ENCODE data around the gene CNOT11.

CNOT11 gene

DNA sequence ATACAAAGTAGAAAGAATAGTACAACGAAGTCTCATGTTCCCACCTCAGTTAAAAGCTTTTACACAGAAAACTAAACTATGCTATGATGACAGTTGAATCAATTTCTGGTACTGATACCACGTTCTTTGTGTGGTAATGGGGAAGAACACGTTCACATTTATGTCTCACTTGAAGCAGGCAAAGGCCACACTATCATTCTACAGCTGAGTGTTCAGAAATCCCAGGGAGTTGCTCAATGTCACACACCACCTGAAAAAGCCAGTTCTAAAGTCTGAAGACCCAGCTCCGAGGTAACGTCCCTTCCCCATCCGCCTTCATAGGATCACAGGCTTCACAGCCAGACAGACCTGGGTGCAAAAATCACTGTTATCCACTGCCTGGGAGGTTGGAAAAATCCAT, 46.9 kb downstream of the CNOT11 start:
- no peak for TF ChIP-seq EZH2phosphoT487 (IDR thresholded peaks at IDR 0.05; ENCODE audit: low read depth)
- TF ChIP-seq, protein P1, sequence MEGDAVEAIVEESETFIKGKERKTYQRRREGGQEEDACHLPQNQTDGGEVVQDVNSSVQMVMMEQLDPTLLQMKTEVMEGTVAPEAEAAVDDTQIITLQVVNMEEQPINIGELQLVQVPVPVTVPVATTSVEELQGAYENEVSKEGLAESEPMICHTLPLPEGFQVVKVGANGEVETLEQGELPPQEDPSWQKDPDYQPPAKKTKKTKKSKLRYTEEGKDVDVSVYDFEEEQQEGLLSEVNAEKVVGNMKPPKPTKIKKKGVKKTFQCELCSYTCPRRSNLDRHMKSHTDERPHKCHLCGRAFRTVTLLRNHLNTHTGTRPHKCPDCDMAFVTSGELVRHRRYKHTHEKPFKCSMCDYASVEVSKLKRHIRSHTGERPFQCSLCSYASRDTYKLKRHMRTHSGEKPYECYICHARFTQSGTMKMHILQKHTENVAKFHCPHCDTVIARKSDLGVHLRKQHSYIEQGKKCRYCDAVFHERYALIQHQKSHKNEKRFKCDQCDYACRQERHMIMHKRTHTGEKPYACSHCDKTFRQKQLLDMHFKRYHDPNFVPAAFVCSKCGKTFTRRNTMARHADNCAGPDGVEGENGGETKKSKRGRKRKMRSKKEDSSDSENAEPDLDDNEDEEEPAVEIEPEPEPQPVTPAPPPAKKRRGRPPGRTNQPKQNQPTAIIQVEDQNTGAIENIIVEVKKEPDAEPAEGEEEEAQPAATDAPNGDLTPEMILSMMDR (IDR thresholded peaks at IDR 0.05; ENCODE audit: low read depth, low read length): no peak
- H2AFZ ChIP-seq (ENCODE audit: low read depth, low read length): 0 out of 2 replicates have a peak overlapping the region, but pooled peaks have one; percentile 18
- no peaks in the 10 kb centered on the region for H3K9me3 ChIP-seq (ENCODE audit: insufficient read depth, low read length)
- no peaks in the 10 kb centered on the region for H3K79me2 ChIP-seq (ENCODE audit: low read length)
- H3K27me3 ChIP-seq (ENCODE audit: low read depth, low read length): no peaks in the 10 kb centered on the region
- no peak overlapping the region for H3K27ac ChIP-seq (ENCODE audit: low read length)
- no peaks in the 10 kb centered on the region for H4K20me1 ChIP-seq (ENCODE audit: insufficient read depth, low read length)
- no peak overlapping the region for H3K9ac ChIP-seq (ENCODE audit: low read length)
- no peaks in the 10 kb centered on the region for H3K36me3 ChIP-seq (replicated peaks; ENCODE audit: low read depth, low read length)
- no peak overlapping the region for H3K4me3 ChIP-seq (ENCODE audit: low read length)
- H3K4me2 ChIP-seq (ENCODE audit: low read length): 0 out of 2 replicates have a peak overlapping the region, but pooled peaks have one; percentile 29
- peaks cover 13% of the 10 kb centered on the region for H3K4me1 ChIP-seq (ENCODE audit: low read length)

DNA sequence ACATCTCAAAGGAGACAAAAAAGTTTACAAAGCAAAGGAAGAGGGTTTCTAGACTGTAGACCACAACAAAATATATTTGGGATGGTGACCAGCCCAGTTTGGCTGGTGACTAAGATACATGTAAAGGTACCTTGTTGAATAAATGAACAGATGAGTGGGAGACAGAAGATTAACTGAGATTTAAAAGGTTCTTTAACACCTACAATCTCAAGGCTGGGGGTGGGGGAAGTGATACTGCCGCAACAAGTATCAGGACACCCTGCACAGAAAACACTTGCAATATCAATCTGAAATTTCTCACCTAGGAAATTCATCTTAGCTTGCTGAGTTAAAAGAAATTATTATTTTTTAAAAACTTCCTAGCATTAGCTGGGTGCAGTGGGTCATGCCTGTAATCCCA, 47.5 kb downstream of the CNOT11 start:
- Histone ChIP-seq H3K4me3 (ENCODE audit: low read length) (no peak overlapping the region), H4K20me1 (ENCODE audit: insufficient read depth, low read length) (no peaks in the 10 kb centered on the region)

DNA sequence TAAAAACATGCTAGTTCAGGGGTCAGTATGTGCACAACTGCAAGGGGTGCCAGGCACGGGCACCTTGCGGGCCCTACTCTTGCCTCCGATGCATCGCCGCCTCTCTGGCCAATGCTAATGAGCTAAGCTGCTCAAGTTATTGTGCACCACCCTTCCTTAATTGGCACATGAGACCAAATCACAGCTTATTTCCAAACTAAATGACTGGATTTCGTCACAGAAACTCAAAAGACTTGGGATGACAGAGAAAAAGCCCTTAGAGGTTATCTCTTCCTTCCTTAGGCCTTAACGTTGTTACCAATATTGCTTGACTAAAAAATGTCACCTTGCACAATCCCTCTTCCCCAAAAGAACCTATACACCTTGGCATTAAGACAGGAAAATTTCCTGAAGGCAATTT, 48.1 kb downstream of the CNOT11 start:
- Histone ChIP-seq H3K36me3 (replicated peaks; ENCODE audit: low read depth, low read length) (no peaks in the 10 kb centered on the region), H4K20me1 (ENCODE audit: insufficient read depth, low read length) (no peaks in the 10 kb centered on the region)

More for the DNA sequence above, 47.5 kb downstream of the CNOT11 start:
- Histone ChIP-seq H3K79me2 (ENCODE audit: low read length) (no peaks in the 10 kb centered on the region), H3K9ac (ENCODE audit: low read length) (no peak overlapping the region), H2AFZ (ENCODE audit: low read depth, low read length) (no peak overlapping the region), H3K4me2 (ENCODE audit: low read length) (peak overlapping the region; percentile 29; the same call in 1 of the 2 replicates), H3K9me3 (ENCODE audit: insufficient read depth, low read length) (no peaks in the 10 kb centered on the region), H3K27me3 (ENCODE audit: low read depth, low read length) (0 out of 2 replicates have a peak, but pooled peaks cover under 1% of the 10 kb centered on the region), H3K4me1 (ENCODE audit: low read length) (peaks cover 13% of the 10 kb centered on the region), H3K27ac (ENCODE audit: low read length) (no peak overlapping the region), H3K36me3 (replicated peaks; ENCODE audit: low read depth, low read length) (no peaks in the 10 kb centered on the region)
- TF ChIP-seq, protein P1 (IDR thresholded peaks at IDR 0.05; ENCODE audit: low read depth, low read length): no peak

DNA sequence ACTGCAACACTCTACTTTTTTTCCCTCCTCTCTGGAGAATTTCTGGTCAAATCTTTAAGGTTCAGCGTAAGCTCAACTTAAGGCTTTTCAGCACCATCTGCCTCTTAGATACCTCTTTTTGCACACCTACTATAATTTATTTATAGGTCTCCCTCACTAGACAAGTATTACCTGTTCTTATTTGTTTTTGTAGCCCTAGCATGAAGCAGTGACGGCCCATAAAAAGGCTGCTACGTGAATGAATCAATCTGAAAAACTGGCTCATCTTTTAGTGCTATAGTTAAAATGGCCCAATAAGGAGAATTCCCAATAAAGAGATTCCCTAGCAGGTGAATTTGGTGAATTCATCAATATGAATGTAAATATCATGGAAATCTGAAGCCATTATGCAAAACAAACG, 49.3 kb downstream of the CNOT11 start:
- Histone ChIP-seq H3K9me3 (ENCODE audit: insufficient read depth, low read length) (no peaks in the 10 kb centered on the region), H3K79me2 (ENCODE audit: low read length) (no peaks in the 10 kb centered on the region), H2AFZ (ENCODE audit: low read depth, low read length) (no peak overlapping the region), H3K27ac (ENCODE audit: low read length) (no peak overlapping the region), H3K4me2 (ENCODE audit: low read length) (no peak overlapping the region), H3K9ac (ENCODE audit: low read length) (no peak overlapping the region), H3K27me3 (ENCODE audit: low read depth, low read length) (0 out of 2 replicates have a peak, but pooled peaks cover 3% of the 10 kb centered on the region), H3K36me3 (replicated peaks; ENCODE audit: low read depth, low read length) (no peaks in the 10 kb centered on the region), H4K20me1 (ENCODE audit: insufficient read depth, low read length) (no peaks in the 10 kb centered on the region), H3K4me1 (ENCODE audit: low read length) (peaks cover 26% of the 10 kb centered on the region), H3K4me3 (ENCODE audit: low read length) (no peak overlapping the region)
- TF ChIP-seq EZH2phosphoT487 (IDR thresholded peaks at IDR 0.05; ENCODE audit: low read depth): no peak
- TF ChIP-seq, protein P1 (IDR thresholded peaks at IDR 0.05; ENCODE audit: low read depth, low read length): no peak

More for the DNA sequence above, 48.1 kb downstream of the CNOT11 start:
- Histone ChIP-seq H3K27me3 (ENCODE audit: low read depth, low read length) (0 out of 2 replicates have a peak, but pooled peaks cover 3% of the 10 kb centered on the region), H3K4me2 (ENCODE audit: low read length) (no peak overlapping the region), H3K9ac (ENCODE audit: low read length) (no peak overlapping the region), H3K4me1 (ENCODE audit: low read length) (peaks cover 15% of the 10 kb centered on the region), H3K27ac (ENCODE audit: low read length) (no peak overlapping the region), H2AFZ (ENCODE audit: low read depth, low read length) (no peak overlapping the region), H3K79me2 (ENCODE audit: low read length) (no peaks in the 10 kb centered on the region), H3K9me3 (ENCODE audit: insufficient read depth, low read length) (no peaks in the 10 kb centered on the region), H3K4me3 (ENCODE audit: low read length) (no peak overlapping the region)
- TF ChIP-seq EZH2phosphoT487 (IDR thresholded peaks at IDR 0.05; ENCODE audit: low read depth): no peak
- TF ChIP-seq, protein P1 (IDR thresholded peaks at IDR 0.05; ENCODE audit: low read depth, low read length): no peak
